T47D (cell line): ENCODE data around the gene RPRM.
"Not testable (repeated sequence)": the region's sequence is repeated elsewhere in the genome, so short reads cannot be mapped to it uniquely, and the experiment has no call there.

Experiments used
- DNase-seq, 2 experiments: peaks; one replicate each; pipeline versions ENCODE4 v3.0.0 to v3.0.0-alpha.2; 2011 to 2012; ENCODE audit warnings: low read depth in 1 of 2, low spot score in 1 of 2
- JUND ChIP-seq: IDR thresholded peaks from 2 replicates; pipeline ENCODE4 v1.6.1; 2012; ENCODE audit warnings: low read depth
- in situ Hi-C: cut with HindIII; loops from 2 replicates; pipeline ENCODE4 v1.10.0; 2016; ENCODE audit warnings: low sequenced_read_pairs, low pct_unique_long_range_greater_than_20kb

RPRM gene

GRCh38 chr2:153476816-153477635 lies 1.5 kb downstream of the RPRM start:
- no peak for DNase-seq

GRCh38 chr2:153476491-153476815 lies 2.1 kb downstream of the RPRM start:
- in situ Hi-C loops: no loop called here
- no peak for DNase-seq
- TF ChIP-seq JUND: no peak

More at GRCh38 chr2:153476816-153477635, 1.5 kb downstream of the RPRM start:
- TF ChIP-seq JUND: no peak
- in situ Hi-C loops: no loop called here

- in situ Hi-C loops: no loop called here
- peak in 1 of 2 experiments; percentile 11 for DNase-seq
- TF ChIP-seq JUND: no peak
Measured at GRCh38 chr2:153474876-153475435, 3.6 kb downstream of the RPRM start.

GRCh38 chr2:153474407-153474806 lies 4.2 kb downstream of the RPRM start:
- in situ Hi-C loops: no loop called here
- DNase-seq: no peak
- TF ChIP-seq JUND: no peak

- in situ Hi-C loops: no loop called here
- TF ChIP-seq JUND: no peak
- DNase-seq: no peak
Measured at GRCh38 chr2:153470867-153471266, 7.7 kb downstream of the RPRM start.

GRCh38 chr2:153464395-153464794 lies 14.2 kb downstream of the RPRM start:
- in situ Hi-C loops: no loop called here
- TF ChIP-seq JUND: no peak
- no peak for DNase-seq

GRCh38 chr2:153462338-153462859 lies 16.2 kb downstream of the RPRM start:
- no peak for DNase-seq
- in situ Hi-C loops: no loop called here
- TF ChIP-seq JUND: no peak

GRCh38 chr2:153461453-153461852 lies 17.1 kb downstream of the RPRM start:
- in situ Hi-C loops: no loop called here
- TF ChIP-seq JUND: no peak
- no peak for DNase-seq

- no peak for TF ChIP-seq JUND
- in situ Hi-C loops: no loop called here
- DNase-seq: no peak
Measured at GRCh38 chr2:153455861-153456260, 22.7 kb downstream of the RPRM start.

GRCh38 chr2:153455403-153455802 lies 23.2 kb downstream of the RPRM start:
- in situ Hi-C loops: no loop called here

GRCh38 chr2:153451611-153452010 lies 27.0 kb downstream of the RPRM start:
- DNase-seq: no peak
- in situ Hi-C loops: no loop called here
- TF ChIP-seq JUND: no peak

More at GRCh38 chr2:153455403-153455802, 23.2 kb downstream of the RPRM start:
- no peak for DNase-seq
- TF ChIP-seq JUND: no peak

- in situ Hi-C loops: no loop called here
- no peak for DNase-seq
- TF ChIP-seq JUND: no peak
Measured at GRCh38 chr2:153443106-153443505, 35.5 kb downstream of the RPRM start.

GRCh38 chr2:153442616-153443015 lies 35.9 kb downstream of the RPRM start:
- in situ Hi-C loops, DNase-seq: not testable (repeated sequence)

- DNase-seq, in situ Hi-C loops: not testable (repeated sequence)
Measured at GRCh38 chr2:153440090-153440489, 38.5 kb downstream of the RPRM start.
